CD4-positive, CD25-positive, alpha-beta regulatory T cell (primary cell): ENCODE measurements around the gene TNFAIP3. TPM values are rescaled to one million over a fixed set of nuclear protein-coding genes. Genes with fewer than 3 reads are reported as not detected.
A peak's percentile ranks its signal among the peaks of the same experiment; 100 is the strongest.

Source experiments
- ATAC-seq, 2 donors: fragments of 150-1000 bp; cut with Tn5 transposase; one replicate each; pipeline ENCODE4 v1.10.0; 2021; ENCODE audit warnings: low read depth in 2 of 2, moderate number of reproducible peaks in 2 of 2, moderate library complexity in 1 of 2
- DNase-seq, 3 donors: peaks; one replicate each; pipeline versions ENCODE4 v3.0.0 to v3.0.0-alpha.2; 2012 to 2022; ENCODE audit warnings: mixed read lengths in 1 of 3
- H3K27ac ChIP-seq: one replicate; pipeline ENCODE4 v1.7.0; 2013; ENCODE audit warnings: mild to moderate bottlenecking, low read length; ENCODE audit not compliant: insufficient read depth, poor library complexity, severe bottlenecking
- H3K27me3 ChIP-seq: one replicate; pipeline ENCODE4 v1.7.0; 2013; ENCODE audit warnings: low read length; ENCODE audit not compliant: control insufficient read depth, insufficient read depth
- H3K36me3 ChIP-seq: one replicate; pipeline ENCODE4 v1.7.0; 2013; ENCODE audit warnings: mild to moderate bottlenecking, low read length, moderate library complexity; ENCODE audit not compliant: control insufficient read depth, insufficient read depth
- H3K4me1 ChIP-seq: 2 replicates; pipeline ENCODE4 v1.7.0; 2013; ENCODE audit warnings: mild to moderate bottlenecking, low read length; ENCODE audit not compliant: insufficient read depth, control insufficient read depth, poor library complexity, severe bottlenecking
- H3K4me3 ChIP-seq: one replicate; pipeline ENCODE4 v1.7.0; 2013; ENCODE audit warnings: low read depth, mild to moderate bottlenecking, low read length, moderate library complexity
- H3K9me3 ChIP-seq, 2 experiments: 1 replicate in 1 of 2; 2 replicates in 1 of 2; pipeline ENCODE4 v1.7.0; 2013; ENCODE audit warnings: low read length in 2 of 2, mild to moderate bottlenecking in 1 of 2, moderate library complexity in 1 of 2; ENCODE audit not compliant: control insufficient read depth in 2 of 2
- H3K27ac Mint-ChIP-seq, 3 donors: one replicate each; pipeline ENCODE4 v1.8.0; 2020 to 2022; ENCODE audit warnings: mild to moderate bottlenecking in 3 of 3, mixed read lengths in 3 of 3, moderate library complexity in 2 of 3
- H3K27me3 Mint-ChIP-seq: one replicate; pipeline ENCODE4 v1.8.0; 2022; ENCODE audit warnings: mild to moderate bottlenecking, mixed read lengths
- H3K36me3 Mint-ChIP-seq: one replicate; pipeline ENCODE4 v1.8.0; 2020; ENCODE audit warnings: mixed read lengths
- H3K4me1 Mint-ChIP-seq, 4 donors: one replicate each; pipeline ENCODE4 v1.8.0; 2020 to 2022; ENCODE audit warnings: mixed read lengths in 4 of 4, mild to moderate bottlenecking in 1 of 4
- H3K4me3 Mint-ChIP-seq, 4 donors: one replicate each; pipeline ENCODE4 v1.8.0; 2020 to 2022; ENCODE audit warnings: mild to moderate bottlenecking in 4 of 4, mixed read lengths in 4 of 4, moderate library complexity in 3 of 4
- H3K9me3 Mint-ChIP-seq, 7 donors: one replicate each; pipeline ENCODE4 v1.8.0; 2020 to 2022; ENCODE audit warnings: mixed read lengths in 7 of 7, mild to moderate bottlenecking in 3 of 7, moderate library complexity in 2 of 7
- polyA plus RNA-seq, 4 donors: library from polyadenylated mRNA; unstranded; fragments of 300-500 nt; fragmentation: Illumina TruSeq; gene quantifications; one replicate each; pipeline ENCODE4 v1.2.3, GENCODE V29; 2021
- total RNA-seq: library from RNA; stranded (reverse); gene quantifications from one replicate; pipeline ENCODE4 v1.2.3, GENCODE V29; 2022

The TNFAIP3 gene
- total and polyA plus RNA-seq, 5 donors from 2014 or later: 70.5 to 3,783 (median 100) TPM

DNA sequence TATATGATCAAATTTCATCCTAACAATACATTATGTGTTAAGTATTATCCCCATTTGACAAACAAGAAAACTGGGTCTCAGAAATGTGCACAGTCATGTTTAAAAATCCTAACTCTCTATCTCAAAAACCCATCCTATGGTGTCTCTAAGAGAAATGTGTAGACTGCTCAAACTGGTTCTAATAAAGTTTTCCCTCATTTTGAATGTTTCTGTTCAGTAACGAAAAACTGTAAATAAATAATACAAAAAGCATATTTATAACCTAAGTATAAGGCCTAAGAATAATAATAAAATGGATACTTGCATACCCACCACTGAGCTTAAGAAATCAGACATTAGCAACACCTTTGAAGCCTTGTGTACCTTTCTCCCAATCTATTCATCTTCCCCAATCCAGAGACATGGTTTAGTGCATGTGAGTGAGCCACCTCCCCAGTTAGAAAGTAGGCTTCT lies 39.0 kb downstream of the TNFAIP3 start:
- Mint-ChIP-seq H3K27me3 (no peaks in the 10 kb centered on the region), H3K36me3 (no peaks in the 10 kb centered on the region), H3K27ac (peak overlapping the region in 1 of 3 donors; percentile 57), H3K4me1 (peaks cover 26 to 60% (median 42%) of the 10 kb centered on the region in 4 donors), H3K4me3 (peak overlapping the region; percentile 40 to 73 (median 61)), H3K9me3 (no peaks in the 10 kb centered on the region)
- H3K27ac ChIP-seq: peak overlapping the region; percentile 37
- H3K9me3 ChIP-seq: no peaks in the 10 kb centered on the region
- ATAC-seq (no peak), DNase-seq (no peak)
- H3K4me3 ChIP-seq: peak overlapping the region; percentile 59
- no peaks in the 10 kb centered on the region for H3K27me3 ChIP-seq
- no peaks in the 10 kb centered on the region for H3K36me3 ChIP-seq
- H3K4me1 ChIP-seq: peaks cover 39% of the 10 kb centered on the region

DNA sequence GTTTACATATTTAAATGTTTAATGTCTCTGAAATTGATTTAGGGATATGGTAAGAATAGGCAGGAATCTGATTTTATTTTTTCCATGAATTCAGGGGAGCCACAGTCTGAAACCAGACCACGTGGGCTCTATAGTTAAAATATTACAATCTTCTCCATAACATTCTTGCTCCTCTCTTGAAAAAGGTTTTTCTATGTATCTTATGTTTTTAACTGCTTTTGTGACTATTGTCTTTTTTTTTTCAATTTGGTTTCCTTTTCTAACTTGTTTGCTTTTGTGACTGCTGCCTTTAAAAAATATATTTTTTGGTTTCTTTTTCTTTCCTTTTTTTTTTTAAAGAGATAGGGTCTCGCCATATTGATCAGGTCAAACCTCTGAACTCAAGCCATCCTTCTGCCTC lies 40.1 kb downstream of the TNFAIP3 start:
- no peaks in the 10 kb centered on the region for H3K27me3 ChIP-seq
- Mint-ChIP-seq H3K4me3 (peak overlapping the region in 3 of 4 donors; percentile 6 to 73 (median 66)), H3K27me3 (no peaks in the 10 kb centered on the region), H3K9me3 (no peaks in the 10 kb centered on the region), H3K4me1 (peaks cover 26 to 54% (median 43%) of the 10 kb centered on the region in 4 donors), H3K36me3 (no peaks in the 10 kb centered on the region), H3K27ac (no peak overlapping the region)
- no peaks in the 10 kb centered on the region for H3K9me3 ChIP-seq
- peak overlapping the region; percentile 59 for H3K4me3 ChIP-seq
- H3K36me3 ChIP-seq: no peaks in the 10 kb centered on the region
- ATAC-seq (no peak), DNase-seq (no peak)
- H3K27ac ChIP-seq: peak overlapping the region; percentile 31
- H3K4me1 ChIP-seq: peaks cover 39% of the 10 kb centered on the region

DNA sequence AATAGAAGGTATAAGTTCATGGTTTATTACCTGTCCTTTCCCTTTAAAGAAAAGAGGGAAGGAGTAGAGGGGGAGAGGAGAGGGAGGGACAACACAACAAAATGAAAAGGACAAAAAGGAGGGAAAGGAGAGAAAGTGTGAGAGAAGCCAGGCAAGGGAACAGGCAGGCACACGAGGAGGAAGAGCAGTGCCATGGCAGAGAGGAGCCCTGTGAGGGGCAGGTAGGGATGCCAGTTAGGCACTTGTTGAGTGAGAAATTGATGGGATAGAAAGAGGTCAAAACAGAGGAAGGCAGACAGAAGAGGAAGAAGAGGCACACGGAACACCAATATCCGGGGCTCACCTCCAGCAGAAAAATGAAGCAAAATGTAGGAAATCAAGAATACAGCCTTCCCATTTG lies 42.5 kb downstream of the TNFAIP3 start:
- peaks cover 29 to 48% (median 38%) of the 10 kb centered on the region in 4 donors for H3K4me1 Mint-ChIP-seq
- H3K9me3 Mint-ChIP-seq: peaks cover 0 to 7% (median 0%) of the 10 kb centered on the region in 7 donors
- no peaks in the 10 kb centered on the region for H3K27me3 Mint-ChIP-seq
- H3K4me3 ChIP-seq: no peak overlapping the region
- no peaks in the 10 kb centered on the region for H3K9me3 ChIP-seq
- no peak overlapping the region for H3K27ac ChIP-seq
- DNase-seq (no peak), ATAC-seq (no peak)
- peaks cover 33% of the 10 kb centered on the region for H3K4me1 ChIP-seq
- peaks cover 4% of the 10 kb centered on the region for H3K36me3 Mint-ChIP-seq
- no peaks in the 10 kb centered on the region for H3K27me3 ChIP-seq
- no peak overlapping the region for H3K27ac Mint-ChIP-seq
- peak overlapping the region in 1 of 4 donors; percentile 27 for H3K4me3 Mint-ChIP-seq
- H3K36me3 ChIP-seq: no peaks in the 10 kb centered on the region

DNA sequence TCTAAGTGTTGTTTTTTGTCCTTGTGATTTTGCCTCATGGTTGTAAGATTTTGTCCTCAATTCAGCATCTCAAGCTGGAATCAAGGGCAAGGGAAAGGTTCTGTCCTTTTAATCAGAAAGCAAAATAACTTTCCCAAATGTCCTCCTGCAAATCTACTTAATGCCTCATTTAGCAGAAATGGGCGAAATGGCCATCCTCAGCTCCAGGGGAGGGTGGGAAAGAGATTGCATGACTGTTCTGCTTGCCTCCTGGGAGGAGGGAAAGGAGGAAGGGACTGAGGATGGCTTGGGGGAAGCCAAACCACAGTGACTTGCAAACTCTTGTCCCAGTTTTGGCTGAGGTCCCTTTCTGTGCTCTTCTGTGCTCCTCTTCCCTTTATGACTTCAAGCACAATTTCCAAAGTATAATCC lies 43.4 kb downstream of the TNFAIP3 start:
- Mint-ChIP-seq H3K27me3 (no peaks in the 10 kb centered on the region), H3K9me3 (peaks cover 0 to 7% (median 0%) of the 10 kb centered on the region in 7 donors), H3K4me3 (no peak overlapping the region), H3K36me3 (peaks cover 4% of the 10 kb centered on the region), H3K4me1 (peaks cover 21 to 40% (median 31%) of the 10 kb centered on the region in 4 donors), H3K27ac (no peak overlapping the region)
- Histone ChIP-seq H3K4me3 (no peak overlapping the region), H3K27ac (no peak overlapping the region), H3K36me3 (no peaks in the 10 kb centered on the region), H3K4me1 (peaks cover 25% of the 10 kb centered on the region), H3K27me3 (no peaks in the 10 kb centered on the region), H3K9me3 (no peaks in the 10 kb centered on the region)
- no peak for DNase-seq
- ATAC-seq: no peak

DNA sequence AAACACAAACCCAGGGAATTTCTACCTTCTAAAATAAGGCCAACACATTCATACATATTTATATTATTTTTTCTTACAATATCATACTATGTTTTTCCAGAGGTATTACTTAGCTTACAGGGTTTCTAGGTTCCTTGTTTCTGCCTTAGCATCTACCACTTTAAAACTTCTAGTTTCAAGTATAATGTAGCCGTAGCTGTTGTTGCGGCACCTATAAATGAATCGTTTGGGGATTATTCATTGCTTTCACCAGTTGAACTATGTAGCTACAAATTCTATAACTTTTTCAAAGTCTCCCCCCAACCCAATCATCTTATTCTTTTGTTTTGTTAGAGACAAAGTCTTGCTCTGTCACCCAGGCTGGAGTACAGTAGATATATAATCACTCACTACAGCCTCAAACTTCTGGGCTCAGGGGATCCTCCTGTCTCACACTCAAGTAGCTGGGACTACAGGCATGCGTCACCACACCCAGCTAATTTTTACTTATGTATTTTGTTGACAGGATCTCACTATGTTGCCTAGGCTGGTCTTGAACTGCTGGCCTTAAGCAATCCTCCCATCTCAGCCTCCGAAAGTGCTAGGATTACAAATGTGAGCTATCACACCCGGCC lies 43.9 kb downstream of the TNFAIP3 start:
- peaks cover 0 to 7% (median 0%) of the 10 kb centered on the region in 7 donors for H3K9me3 Mint-ChIP-seq
- ATAC-seq: no peak
- no peak overlapping the region for H3K27ac Mint-ChIP-seq

DNA sequence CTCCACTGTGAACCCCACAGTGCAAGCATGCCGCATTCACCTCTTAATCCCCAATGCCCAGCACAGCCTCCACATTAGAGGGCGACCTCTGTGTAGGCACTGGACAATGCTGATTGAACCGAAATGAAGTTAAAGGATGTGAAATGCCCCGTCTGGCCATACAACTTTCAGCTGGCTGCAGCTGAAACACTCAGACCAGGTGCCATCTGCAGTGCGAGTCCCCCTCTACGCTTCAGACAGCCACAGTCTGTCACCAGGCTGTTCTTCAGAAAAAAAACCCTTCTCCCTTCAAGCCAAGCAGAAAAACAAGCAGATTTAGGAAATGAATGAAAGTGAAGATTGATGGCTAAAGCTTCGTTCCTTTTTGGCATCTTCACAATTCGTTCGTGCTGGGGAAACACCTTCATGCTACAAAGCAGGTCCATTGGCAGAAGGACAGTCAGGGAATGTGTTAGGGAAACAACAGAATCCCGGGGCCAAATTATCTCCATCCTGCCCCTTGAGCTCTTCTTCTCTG lies 44.7 kb downstream of the TNFAIP3 start:
- H3K4me3 ChIP-seq: no peak overlapping the region

More for the DNA sequence above, 43.9 kb downstream of the TNFAIP3 start:
- Mint-ChIP-seq H3K4me1 (peaks cover 19 to 35% (median 28%) of the 10 kb centered on the region in 4 donors), H3K4me3 (no peak overlapping the region), H3K36me3 (peaks cover 4% of the 10 kb centered on the region), H3K27me3 (no peaks in the 10 kb centered on the region)
- Histone ChIP-seq H3K27ac (no peak overlapping the region), H3K27me3 (no peaks in the 10 kb centered on the region), H3K4me3 (no peak overlapping the region), H3K9me3 (no peaks in the 10 kb centered on the region), H3K36me3 (no peaks in the 10 kb centered on the region), H3K4me1 (peaks cover 20% of the 10 kb centered on the region)
- DNase-seq: no peak

DNA sequence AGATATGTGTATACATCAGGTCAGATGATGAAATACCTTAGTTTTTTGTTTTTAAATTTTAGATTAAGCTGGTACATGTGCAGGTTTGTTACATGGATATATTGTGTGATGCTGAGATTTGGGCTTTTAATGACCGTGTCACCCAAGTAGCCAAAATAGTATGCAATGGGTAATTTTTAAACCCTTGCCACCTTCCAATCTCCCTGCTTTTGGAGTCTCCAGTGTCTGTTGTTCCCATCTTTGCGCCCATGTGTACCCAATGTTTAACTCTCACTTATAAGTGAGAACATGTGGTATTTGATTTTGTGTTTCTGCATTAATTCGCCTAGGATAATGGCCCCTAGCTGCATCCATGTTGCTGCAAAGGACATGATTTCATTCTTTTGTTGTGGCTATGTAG lies 45.8 kb downstream of the TNFAIP3 start:
- no peak overlapping the region for H3K4me3 Mint-ChIP-seq
- Histone ChIP-seq H3K9me3 (no peaks in the 10 kb centered on the region), H3K27ac (no peak overlapping the region), H3K4me3 (no peak overlapping the region), H3K36me3 (no peaks in the 10 kb centered on the region), H3K27me3 (no peaks in the 10 kb centered on the region), H3K4me1 (peaks cover 3% of the 10 kb centered on the region)
- DNase-seq: no peak
- H3K36me3 Mint-ChIP-seq: peaks cover 4% of the 10 kb centered on the region
- ATAC-seq: no peak
- H3K9me3 Mint-ChIP-seq: peaks cover 0 to 7% (median 0%) of the 10 kb centered on the region in 7 donors
- H3K27me3 Mint-ChIP-seq: no peaks in the 10 kb centered on the region
- H3K27ac Mint-ChIP-seq: no peak overlapping the region
- H3K4me1 Mint-ChIP-seq: peaks cover 5 to 20% (median 15%) of the 10 kb centered on the region in 4 donors

More for the DNA sequence above, 44.7 kb downstream of the TNFAIP3 start:
- peaks cover 4% of the 10 kb centered on the region for H3K36me3 Mint-ChIP-seq
- Histone ChIP-seq H3K9me3 (no peaks in the 10 kb centered on the region), H3K36me3 (no peaks in the 10 kb centered on the region), H3K27ac (no peak overlapping the region), H3K27me3 (no peaks in the 10 kb centered on the region), H3K4me1 (peaks cover 12% of the 10 kb centered on the region)
- H3K9me3 Mint-ChIP-seq: peaks cover 0 to 7% (median 0%) of the 10 kb centered on the region in 7 donors
- DNase-seq: no peak
- peak overlapping the region in 1 of 3 donors; percentile 13 for H3K27ac Mint-ChIP-seq
- no peaks in the 10 kb centered on the region for H3K27me3 Mint-ChIP-seq
- H3K4me3 Mint-ChIP-seq: peak overlapping the region in 1 of 4 donors; percentile 7
- peaks cover 13 to 28% (median 21%) of the 10 kb centered on the region in 4 donors for H3K4me1 Mint-ChIP-seq
- ATAC-seq: no peak
